RWPE2 (cell line): ENCODE results near the gene ZNF655.
A peak's percentile ranks its signal among the peaks of the same experiment; 100 is the strongest.
"Not testable (repeated sequence)": the region's sequence is repeated elsewhere in the genome, so short reads cannot be mapped to it uniquely, and the experiment has no call there.

Source experiments
- ATAC-seq: fragments of 200-7000 bp; cut with Tn5 transposase; 3 replicates; pipeline ENCODE4 v1.9.1; 2021; ENCODE audit warnings: low read depth
- DNase-seq: peaks from one replicate; pipeline ENCODE4 v3.0.0-alpha.2; 2020; ENCODE audit warnings: low spot score
- H3K27ac ChIP-seq: fragments of 450-650 bp; 2 replicates; pipeline ENCODE4 v1.5.1; 2017; ENCODE audit warnings: mild to moderate bottlenecking; ENCODE audit not compliant: poor library complexity, severe bottlenecking
- H3K27me3 ChIP-seq: fragments of 250-450 bp; sonication (Bioruptor Pico); 2 replicates; pipeline ENCODE4 v1.5.1; 2021; ENCODE audit warnings: mild to moderate bottlenecking, moderate library complexity; ENCODE audit not compliant: insufficient read depth, poor library complexity, severe bottlenecking
- H3K36me3 ChIP-seq: fragments of 250-450 bp; sonication (Bioruptor Pico); 2 replicates; pipeline ENCODE4 v1.5.1; 2020; ENCODE audit warnings: low read depth, mild to moderate bottlenecking, moderate library complexity
- H3K4me1 ChIP-seq: fragments of 250-450 bp; sonication (Bioruptor Pico); 2 replicates; pipeline ENCODE4 v1.5.1; 2021; ENCODE audit warnings: mild to moderate bottlenecking, moderate library complexity; ENCODE audit not compliant: insufficient read depth, poor library complexity, severe bottlenecking
- H3K4me3 ChIP-seq: fragments of 250-450 bp; sonication (Bioruptor Pico); 2 replicates; pipeline ENCODE4 v1.5.1; 2021; ENCODE audit warnings: mild to moderate bottlenecking, moderate library complexity; ENCODE audit not compliant: severe bottlenecking
- H3K9me3 ChIP-seq: fragments of 250-450 bp; sonication (Bioruptor Pico); 2 replicates; pipeline ENCODE4 v1.5.1; 2021; ENCODE audit warnings: mild to moderate bottlenecking, moderate library complexity; ENCODE audit not compliant: severe bottlenecking
- TF ChIP-seq, protein P1 (sequence below): fragments of 450-650 bp; IDR thresholded peaks from one replicate; pipeline ENCODE4 v1.5.1; 2017; ENCODE audit warnings: mild to moderate bottlenecking, moderate library complexity; ENCODE audit not compliant: poor library complexity, severe bottlenecking

ZNF655 gene

DNA sequence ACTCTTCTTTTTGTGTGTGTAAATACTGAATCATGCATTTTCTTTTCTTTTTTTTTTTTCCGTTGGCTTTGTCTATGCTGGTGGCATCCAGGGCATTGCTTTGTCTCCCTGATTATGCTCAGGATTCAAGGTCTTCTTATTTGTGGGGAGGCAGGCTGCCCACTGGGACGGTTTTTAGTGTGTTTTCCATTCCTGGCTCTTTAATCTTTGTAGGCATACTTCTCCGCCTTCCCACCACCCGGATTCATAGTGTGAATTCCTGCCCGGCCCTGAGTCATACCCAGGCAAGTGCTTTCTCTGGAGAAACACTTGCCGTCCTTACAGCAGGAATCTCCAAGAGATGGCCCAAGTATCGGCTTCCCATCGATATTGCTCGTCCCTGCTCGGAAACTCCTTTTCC lies 5.2 kb downstream of the ZNF655 start:
- Histone ChIP-seq H3K9me3 (no peaks in the 10 kb centered on the region), H3K27ac (peak overlapping the region; percentile 92), H3K4me1 (peaks cover 43% of the 10 kb centered on the region), H3K36me3 (peaks cover 82% of the 10 kb centered on the region), H3K27me3 (no peaks in the 10 kb centered on the region), H3K4me3 (no peak overlapping the region)
- TF ChIP-seq, protein P1, sequence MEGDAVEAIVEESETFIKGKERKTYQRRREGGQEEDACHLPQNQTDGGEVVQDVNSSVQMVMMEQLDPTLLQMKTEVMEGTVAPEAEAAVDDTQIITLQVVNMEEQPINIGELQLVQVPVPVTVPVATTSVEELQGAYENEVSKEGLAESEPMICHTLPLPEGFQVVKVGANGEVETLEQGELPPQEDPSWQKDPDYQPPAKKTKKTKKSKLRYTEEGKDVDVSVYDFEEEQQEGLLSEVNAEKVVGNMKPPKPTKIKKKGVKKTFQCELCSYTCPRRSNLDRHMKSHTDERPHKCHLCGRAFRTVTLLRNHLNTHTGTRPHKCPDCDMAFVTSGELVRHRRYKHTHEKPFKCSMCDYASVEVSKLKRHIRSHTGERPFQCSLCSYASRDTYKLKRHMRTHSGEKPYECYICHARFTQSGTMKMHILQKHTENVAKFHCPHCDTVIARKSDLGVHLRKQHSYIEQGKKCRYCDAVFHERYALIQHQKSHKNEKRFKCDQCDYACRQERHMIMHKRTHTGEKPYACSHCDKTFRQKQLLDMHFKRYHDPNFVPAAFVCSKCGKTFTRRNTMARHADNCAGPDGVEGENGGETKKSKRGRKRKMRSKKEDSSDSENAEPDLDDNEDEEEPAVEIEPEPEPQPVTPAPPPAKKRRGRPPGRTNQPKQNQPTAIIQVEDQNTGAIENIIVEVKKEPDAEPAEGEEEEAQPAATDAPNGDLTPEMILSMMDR = no peak
- ATAC-seq (peak; percentile 29; the same call in 1 of the 3 replicates), DNase-seq (peak; percentile 60)

DNA sequence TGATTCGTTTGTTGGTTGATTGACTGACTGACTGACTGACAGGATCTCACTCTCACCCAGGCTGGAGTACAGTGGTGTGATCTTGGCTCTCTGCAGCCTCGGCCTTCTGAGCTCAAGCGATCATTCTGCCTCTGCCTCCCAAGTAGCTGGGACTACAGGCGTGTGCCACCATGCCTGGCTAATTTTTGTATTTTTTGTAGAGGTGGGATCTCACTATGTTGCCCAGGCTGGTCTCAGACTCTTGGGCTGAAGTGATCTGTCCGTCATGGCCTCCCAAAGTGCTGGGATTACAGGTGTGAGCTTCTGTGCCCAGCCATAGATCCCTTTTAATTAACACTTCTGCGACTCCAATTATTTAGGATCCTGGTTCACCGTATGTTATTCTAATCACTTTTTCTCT lies 10.3 kb downstream of the ZNF655 start:
- H3K27me3 ChIP-seq, ATAC-seq, H3K4me3 ChIP-seq, H3K27ac ChIP-seq, H3K4me1 ChIP-seq, DNase-seq, H3K9me3 ChIP-seq: not testable (repeated sequence)
- peaks cover 96% of the 10 kb centered on the region for H3K36me3 ChIP-seq

DNA sequence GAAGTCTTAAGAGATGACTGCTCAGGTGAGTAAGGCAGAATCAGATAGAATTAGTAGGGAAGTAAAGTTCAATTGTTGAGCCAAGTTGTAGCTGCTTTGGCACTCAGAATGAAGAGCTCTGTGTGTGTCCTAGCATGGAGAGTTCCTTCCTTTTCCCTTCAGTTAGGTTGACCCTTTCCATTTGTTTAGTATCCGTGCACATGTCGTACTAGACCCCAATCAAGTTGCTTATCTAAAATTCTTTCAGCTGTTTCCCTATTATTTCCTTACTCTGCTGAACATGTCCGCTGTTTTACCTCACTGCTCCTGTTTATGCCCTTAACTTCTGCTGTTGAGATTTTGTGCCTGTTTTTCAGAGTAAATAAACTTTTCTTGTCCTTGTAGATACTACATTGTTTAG lies 13.3 kb downstream of the ZNF655 start:
- ATAC-seq (no peak), DNase-seq (no peak)
- Histone ChIP-seq H3K4me3 (no peak overlapping the region), H3K36me3 (peaks cover 78% of the 10 kb centered on the region), H3K9me3 (no peaks in the 10 kb centered on the region), H3K27me3 (peaks cover 2% of the 10 kb centered on the region), H3K4me1 (no peaks in the 10 kb centered on the region), H3K27ac (no peak overlapping the region)
- TF ChIP-seq, protein P1 = no peak

DNA sequence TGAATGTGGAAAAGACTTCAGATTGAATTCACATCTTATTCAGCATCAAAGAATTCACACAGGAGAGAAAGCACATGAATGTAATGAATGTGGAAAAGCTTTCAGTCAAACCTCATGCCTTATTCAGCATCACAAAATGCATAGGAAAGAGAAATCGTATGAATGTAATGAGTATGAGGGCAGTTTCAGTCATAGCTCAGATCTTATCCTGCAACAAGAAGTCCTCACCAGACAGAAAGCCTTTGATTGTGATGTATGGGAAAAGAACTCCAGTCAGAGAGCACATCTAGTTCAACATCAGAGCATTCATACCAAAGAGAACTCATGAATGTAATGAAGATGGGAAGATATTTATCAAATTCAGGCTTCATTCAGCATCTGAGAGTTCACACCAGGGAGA lies 14.8 kb downstream of the ZNF655 start:
- no peaks in the 10 kb centered on the region for H3K4me1 ChIP-seq
- ATAC-seq = no peak
- H3K27ac ChIP-seq = no peak overlapping the region
- no peaks in the 10 kb centered on the region for H3K9me3 ChIP-seq
- peaks cover 2% of the 10 kb centered on the region for H3K27me3 ChIP-seq
- no peak overlapping the region for H3K4me3 ChIP-seq
- TF ChIP-seq, protein P1 = no peak
- DNase-seq = no peak
- H3K36me3 ChIP-seq = peaks cover 66% of the 10 kb centered on the region

DNA sequence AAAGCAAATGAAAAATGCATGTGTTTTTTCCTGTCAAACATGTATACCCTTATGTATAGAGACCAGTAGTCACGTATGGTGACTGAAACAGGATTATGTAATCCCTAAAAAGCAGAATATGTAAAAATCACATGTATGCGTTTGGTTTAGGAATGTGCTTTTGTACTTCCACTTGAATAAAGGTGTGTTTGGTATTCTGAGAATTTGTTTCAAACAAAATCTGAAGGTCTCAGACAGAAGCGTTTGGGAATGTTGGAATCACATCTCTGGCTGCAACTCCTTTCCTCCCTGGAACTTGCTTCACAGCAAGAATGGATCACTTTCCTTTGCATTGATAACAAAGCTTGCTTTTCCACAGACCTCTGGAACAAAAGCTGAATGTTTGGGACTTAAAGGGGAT lies 17.8 kb downstream of the ZNF655 start:
- no peak for DNase-seq
- no peak for ATAC-seq
- Histone ChIP-seq H3K4me1 (no peaks in the 10 kb centered on the region), H3K9me3 (no peaks in the 10 kb centered on the region), H3K4me3 (no peak overlapping the region), H3K36me3 (peaks cover 36% of the 10 kb centered on the region), H3K27ac (no peak overlapping the region), H3K27me3 (no peaks in the 10 kb centered on the region)
- TF ChIP-seq, protein P1 = no peak
